HG02610 (cell line): ENCODE results near the gene MRPL43.
A peak's percentile ranks its signal among the peaks of the same experiment; 100 is the strongest.

Experiments
- ATAC-seq: cut with Tn5 transposase; IDR thresholded peaks from one replicate; pipeline ENCODE4 v1.9.1; 2021; ENCODE audit warnings: mild to moderate bottlenecking, moderate library complexity; ENCODE audit not compliant: unreplicated experiment

MRPL43 gene

GRCh38 chr10:101020427-101021075, 33.3 kb upstream of the MRPL43 start:
- ATAC-seq, result no peak

- ATAC-seq, result no peak
Observed at GRCh38 chr10:101019440-101019703, 32.1 kb upstream of the MRPL43 start.

DNA sequence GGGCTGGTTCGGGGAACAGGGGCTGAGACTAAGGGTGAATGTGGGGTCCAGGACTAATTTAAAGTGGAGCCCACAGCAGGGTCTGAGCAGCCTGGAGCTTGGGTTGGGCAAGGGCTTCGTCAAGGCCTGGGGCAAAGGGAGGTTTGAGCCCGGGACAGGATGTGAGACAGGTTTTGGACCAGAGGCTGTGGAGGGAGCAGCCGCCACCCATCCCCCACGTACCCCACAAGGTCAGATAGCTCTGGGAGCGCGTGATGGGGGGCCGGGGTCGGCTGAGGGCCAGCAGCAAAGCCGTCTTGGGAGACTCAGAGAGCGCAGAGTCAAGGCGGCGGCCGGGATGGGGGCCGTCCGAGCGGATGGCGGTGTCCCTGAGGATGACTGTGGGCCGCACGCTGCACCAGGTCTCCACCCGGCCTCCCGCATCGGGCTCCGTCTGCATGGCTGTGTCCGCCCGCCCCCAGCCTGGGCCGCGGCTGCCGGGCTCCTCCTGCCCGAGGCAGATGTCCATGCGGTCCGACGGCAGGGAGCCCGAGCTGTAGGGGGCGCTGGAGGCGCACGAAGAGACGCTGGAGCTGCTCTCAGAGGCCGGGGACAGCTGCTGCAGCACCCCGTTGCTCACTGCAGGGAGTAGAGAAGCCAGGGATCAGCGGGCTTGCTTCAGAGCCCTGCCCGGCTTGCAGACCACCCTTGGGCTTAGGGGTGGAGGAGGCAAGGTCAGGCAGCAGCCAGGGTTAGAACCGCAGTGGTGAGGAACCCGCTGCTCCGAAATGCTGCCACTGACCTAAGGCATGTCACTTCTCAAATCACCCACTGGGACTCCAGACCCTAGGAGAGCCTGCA, 31.5 kb upstream of the MRPL43 start:
- ATAC-seq, result no peak

GRCh38 chr10:101018118-101018599, 30.9 kb upstream of the MRPL43 start:
- no peak for ATAC-seq

DNA sequence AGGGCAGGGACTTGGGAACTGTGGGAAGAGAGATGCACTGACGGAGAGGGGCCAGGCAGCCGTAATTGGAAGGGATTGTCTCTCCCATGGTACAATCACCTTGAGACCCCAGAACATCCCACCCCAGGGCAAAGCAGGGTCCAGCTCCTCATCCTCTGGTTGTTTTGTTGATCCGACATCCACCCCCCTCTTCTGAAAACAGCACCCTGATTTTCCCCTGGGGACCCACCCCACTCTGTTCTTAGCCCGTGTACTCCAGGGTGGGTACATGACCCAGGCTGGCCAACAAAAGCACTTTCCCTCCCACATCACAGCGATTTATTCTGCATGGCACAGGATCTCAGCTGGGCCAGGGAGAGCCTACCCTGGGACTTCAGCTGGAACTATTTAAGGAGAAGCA, 29.5 kb upstream of the MRPL43 start:
- ATAC-seq, result no peak

- no peak for ATAC-seq
Observed at GRCh38 chr10:101015582-101015973, 28.3 kb upstream of the MRPL43 start.

- no peak for ATAC-seq
Observed at GRCh38 chr10:101014966-101015581, 27.8 kb upstream of the MRPL43 start.

DNA sequence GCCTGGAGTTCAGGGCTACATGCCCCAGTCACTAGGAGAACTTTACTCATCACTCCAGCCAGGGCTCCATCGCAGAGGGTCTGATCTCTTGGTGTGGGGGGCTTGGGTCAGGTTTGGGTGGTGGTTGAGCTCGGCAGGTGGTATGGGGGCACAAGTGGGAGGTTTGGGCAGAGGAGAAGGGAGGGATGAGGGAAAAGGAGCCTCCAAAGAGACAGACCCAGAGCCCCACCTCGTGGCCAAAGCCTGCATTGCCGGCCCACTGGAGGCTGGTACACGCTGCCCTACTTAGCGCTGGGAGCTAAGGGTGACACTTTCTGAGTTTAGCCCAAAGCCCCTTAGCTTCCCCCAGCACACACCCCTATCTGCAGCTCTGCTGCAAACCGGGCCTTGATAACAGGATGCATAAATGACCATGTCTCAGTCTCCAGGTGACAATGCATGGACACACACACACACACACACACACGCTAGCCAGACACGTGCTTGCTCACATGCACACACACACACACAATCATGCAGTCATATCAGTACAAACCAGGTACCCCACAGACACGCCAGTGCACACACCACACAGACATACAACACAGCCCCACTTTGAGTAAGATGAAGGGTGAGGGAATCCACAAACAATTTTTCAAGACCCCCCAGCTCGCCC, 27.1 kb upstream of the MRPL43 start:
- ATAC-seq, result no peak

- ATAC-seq, result no peak
Observed at GRCh38 chr10:101013365-101013825, 26.1 kb upstream of the MRPL43 start.

DNA sequence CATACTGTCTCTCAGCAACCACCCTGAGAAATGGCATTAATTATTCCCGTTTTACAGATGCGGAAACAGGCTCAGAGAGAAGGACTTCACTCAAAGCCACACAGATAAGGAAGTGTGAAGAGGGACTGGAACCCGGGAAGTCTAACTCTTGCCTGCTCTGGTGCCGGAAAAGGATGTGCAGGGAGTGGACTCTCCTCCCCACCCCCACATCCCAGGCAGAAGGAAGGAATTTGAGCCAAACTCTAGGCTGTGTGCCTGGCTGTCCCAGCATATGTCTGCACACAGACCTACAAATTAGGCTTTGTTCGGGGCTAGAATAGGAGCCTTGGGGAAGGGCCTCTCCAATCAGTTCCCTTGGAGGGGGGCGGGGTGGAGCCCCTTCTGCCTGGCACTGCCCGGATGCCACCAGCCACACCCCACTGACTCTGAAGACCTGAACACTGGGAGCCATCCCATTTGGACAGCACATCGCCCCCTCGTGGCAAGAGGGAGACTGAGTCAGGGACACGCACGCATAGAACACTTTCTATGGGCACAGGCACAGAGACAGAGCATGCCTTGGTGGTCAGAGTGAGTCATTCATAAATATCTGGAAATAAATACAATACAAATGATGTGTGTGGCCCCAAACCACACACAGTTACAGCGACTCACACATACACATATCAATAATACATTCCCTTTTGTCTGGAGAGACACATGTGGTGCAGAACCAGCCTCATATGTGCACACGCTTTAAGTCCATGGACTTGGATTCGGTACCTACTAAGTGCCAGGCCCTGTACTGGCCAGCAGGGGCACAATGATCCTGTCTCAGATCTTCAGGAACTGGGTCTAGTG, 25.4 kb upstream of the MRPL43 start:
- peak; percentile 66 for ATAC-seq

GRCh38 chr10:101011517-101012423, 24.5 kb upstream of the MRPL43 start:
- no peak for ATAC-seq

- ATAC-seq, result no peak
Observed at GRCh38 chr10:101010329-101010728, 23.0 kb upstream of the MRPL43 start.

DNA sequence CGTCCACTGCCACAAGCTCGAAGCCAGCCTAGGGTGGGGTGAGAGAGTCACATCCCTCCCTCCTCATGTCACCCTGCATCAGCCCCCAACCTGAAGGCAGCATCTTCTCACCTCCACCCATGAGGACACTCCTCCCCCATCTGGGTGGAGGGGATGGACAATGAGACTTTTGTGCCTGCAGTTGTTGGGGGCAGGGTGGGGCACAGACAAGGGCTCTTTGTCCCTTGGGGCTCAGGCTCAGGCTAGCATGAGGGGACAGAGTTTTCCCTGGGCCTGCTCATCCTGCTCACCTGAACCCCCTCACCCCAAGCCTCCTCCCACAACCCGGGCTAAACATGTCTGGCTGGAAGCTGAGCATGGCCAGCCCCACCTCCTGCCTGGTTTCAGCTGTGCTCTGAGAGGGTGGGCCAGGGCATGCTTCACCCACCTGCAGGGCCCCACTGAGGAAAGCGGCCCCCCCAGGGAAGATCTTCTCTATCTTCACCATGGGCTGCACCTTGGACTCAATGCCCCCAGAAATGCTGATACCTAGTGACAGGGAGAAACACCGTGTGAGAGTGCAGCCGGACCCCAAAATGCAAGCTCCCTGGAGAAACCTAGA, 21.6 kb upstream of the MRPL43 start:
- no peak for ATAC-seq

- ATAC-seq, result no peak
Observed at GRCh38 chr10:101007915-101008822, 20.9 kb upstream of the MRPL43 start.

DNA sequence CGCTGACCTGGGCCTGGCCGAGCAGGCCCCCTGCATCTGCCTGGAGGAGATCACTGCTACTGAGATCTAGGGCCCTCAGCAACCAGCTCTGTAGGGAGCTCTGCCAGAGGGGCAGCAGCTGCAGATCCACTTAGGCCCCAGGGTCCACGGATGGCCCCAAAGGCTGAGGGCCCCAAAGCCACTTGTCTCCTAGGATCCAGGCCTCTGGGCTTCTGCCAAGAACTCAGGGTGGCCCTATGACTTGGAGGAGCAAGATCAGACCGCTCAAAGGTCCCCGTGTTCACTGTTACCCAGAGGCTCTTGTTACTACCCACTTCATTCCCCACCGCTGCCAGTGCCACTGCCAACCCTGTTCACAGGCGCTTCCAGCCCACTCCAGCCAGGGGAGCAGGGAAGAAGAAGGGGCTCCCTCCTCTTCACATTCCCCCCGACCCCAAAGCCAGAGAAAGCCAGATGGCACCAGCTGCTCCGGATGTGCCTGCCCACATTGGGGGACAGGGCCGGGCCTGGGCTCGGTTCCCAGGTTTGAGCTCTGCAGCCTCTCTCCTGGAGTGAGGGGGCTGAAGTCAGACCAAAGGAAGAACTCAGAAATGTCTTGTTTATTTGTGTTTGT, 19.9 kb upstream of the MRPL43 start:
- ATAC-seq, result no peak

DNA sequence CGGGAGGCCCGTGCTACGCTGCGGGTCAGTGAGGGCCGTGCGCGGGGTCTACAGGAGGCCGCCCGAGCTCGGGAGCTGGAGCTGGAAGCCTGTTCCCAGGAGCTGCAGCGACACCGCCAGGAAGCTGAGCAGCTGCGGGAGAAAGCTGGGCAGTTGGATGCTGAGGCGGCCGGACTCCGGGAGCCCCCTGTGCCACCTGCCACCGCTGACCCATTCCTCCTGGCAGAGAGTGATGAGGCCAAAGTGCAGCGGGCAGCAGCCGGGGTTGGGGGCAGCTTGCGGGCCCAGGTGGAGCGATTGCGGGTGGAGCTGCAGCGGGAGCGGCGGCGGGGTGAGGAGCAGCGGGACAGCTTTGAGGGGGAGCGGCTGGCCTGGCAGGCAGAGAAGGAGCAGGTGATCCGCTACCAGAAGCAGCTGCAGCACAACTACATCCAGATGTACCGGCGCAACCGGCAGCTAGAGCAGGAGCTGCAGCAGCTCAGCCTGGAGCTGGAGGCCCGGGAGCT, 19.3 kb upstream of the MRPL43 start:
- no peak for ATAC-seq

DNA sequence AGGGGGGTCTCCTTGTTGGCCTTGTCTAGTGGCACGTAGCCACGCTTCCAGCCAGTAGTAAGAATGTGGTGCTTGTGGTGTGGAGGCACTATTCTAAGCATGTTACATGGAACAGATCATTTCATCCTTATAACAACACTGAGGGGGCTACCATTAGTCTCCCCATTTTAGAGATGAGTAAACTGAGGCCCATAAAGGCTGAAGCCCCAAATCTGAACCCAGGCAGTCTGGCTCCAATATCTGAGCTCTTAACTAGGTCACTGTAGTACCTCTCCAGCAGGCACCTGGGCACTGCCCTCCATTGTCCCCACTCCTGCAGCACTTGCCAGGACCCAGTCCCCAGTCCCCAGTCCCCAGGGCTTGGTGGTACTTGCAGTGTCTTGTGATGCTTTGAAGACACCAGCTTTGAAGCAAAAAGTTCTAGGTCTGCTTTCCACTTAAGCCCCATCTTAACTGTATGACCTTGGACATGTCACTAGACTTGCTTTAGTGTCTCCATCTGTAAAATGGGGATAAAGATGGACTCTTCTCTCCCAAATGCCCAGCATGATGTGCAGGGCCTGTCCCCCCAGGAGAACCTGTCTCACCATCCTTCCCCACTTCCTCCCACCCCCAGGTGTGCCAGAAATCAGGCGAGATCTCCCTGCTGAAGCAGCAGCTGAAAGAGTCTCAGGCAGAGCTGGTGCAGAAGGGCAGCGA, 18.7 kb upstream of the MRPL43 start:
- no peak for ATAC-seq
